Right lobe of liver (tissue), 4 donors: ENCODE results near the gene CAMKK2.
"Not testable (repeated sequence)": the region's sequence is repeated elsewhere in the genome, so short reads cannot be mapped to it uniquely, and the experiment has no call there.

Experiments used
- POLR2A ChIP-seq: fragments of 450-650 bp; IDR thresholded peaks from one replicate; pipeline ENCODE4 v1.6.1; 2017; ENCODE audit warnings: antibody characterized with exemption, mild to moderate bottlenecking
- TF ChIP-seq, protein P1 (sequence below), 4 donors: fragments of 200-600 bp in 3 of 4; fragments of 450-650 bp in 1 of 4; IDR thresholded peaks; one replicate each; pipeline versions ENCODE4 v1.5.1 to v1.8.0; 2016 to 2022; ENCODE audit warnings: antibody characterized with exemption in 4 of 4, mild to moderate bottlenecking in 2 of 4
- donor health status: DM: no; HTN: no; CAD: no.
- donor health status: DM: no; HTN: no; CAD: no.
- donor health status: DM: no; HTN: yes; CAD: no.

DNA sequence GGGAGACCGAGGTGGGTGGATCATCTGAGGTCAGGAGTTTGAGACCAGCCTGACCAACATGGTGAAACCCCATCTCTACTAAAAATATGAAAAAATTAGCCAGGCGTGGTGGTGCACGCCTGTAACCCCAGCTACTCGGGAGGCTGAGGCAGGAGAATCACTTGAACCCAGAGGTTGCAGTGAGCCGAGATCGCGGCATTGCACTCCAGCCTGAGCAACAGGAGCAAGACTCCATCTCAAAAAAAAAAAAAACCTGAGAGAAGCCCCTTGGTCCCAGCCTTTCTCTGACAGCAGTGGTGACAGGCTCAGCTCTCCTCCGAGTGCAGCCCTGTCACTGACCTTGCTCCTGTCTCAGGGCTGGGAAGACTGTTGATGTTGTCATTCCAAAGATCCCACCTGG, 69.6 kb downstream of the CAMKK2 start:
- not testable (repeated sequence) for TF ChIP-seq POLR2A
- TF ChIP-seq, protein P1, sequence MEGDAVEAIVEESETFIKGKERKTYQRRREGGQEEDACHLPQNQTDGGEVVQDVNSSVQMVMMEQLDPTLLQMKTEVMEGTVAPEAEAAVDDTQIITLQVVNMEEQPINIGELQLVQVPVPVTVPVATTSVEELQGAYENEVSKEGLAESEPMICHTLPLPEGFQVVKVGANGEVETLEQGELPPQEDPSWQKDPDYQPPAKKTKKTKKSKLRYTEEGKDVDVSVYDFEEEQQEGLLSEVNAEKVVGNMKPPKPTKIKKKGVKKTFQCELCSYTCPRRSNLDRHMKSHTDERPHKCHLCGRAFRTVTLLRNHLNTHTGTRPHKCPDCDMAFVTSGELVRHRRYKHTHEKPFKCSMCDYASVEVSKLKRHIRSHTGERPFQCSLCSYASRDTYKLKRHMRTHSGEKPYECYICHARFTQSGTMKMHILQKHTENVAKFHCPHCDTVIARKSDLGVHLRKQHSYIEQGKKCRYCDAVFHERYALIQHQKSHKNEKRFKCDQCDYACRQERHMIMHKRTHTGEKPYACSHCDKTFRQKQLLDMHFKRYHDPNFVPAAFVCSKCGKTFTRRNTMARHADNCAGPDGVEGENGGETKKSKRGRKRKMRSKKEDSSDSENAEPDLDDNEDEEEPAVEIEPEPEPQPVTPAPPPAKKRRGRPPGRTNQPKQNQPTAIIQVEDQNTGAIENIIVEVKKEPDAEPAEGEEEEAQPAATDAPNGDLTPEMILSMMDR (IDR thresholded peaks at IDR 0.05), result not testable (repeated sequence)
